ENCODE data around the gene FADS1. TPM values are rescaled to one million over a fixed set of nuclear protein-coding genes. Genes with fewer than 3 reads are reported as not detected.

The FADS1 gene
- total RNA-seq, 4 donors from 2014 or later: 4.9 to 9.9 (median 6.7) TPM

GRCh38 chr11:61751384-61751783 lies 65.4 kb downstream of the FADS1 start:
- peaks cover 0 to 40% (median 2%) of the 10 kb centered on the region in 4 donors for H3K4me1 ChIP-seq
- no peak for DNase-seq
- no peaks in the 10 kb centered on the region for H3K36me3 ChIP-seq
- H3K27ac ChIP-seq: no peak overlapping the region
- no peaks in the 10 kb centered on the region for H3K9me3 ChIP-seq
- no peak overlapping the region for H3K4me3 ChIP-seq
- no peaks in the 10 kb centered on the region for H3K27me3 ChIP-seq
- TF ChIP-seq, protein P1, sequence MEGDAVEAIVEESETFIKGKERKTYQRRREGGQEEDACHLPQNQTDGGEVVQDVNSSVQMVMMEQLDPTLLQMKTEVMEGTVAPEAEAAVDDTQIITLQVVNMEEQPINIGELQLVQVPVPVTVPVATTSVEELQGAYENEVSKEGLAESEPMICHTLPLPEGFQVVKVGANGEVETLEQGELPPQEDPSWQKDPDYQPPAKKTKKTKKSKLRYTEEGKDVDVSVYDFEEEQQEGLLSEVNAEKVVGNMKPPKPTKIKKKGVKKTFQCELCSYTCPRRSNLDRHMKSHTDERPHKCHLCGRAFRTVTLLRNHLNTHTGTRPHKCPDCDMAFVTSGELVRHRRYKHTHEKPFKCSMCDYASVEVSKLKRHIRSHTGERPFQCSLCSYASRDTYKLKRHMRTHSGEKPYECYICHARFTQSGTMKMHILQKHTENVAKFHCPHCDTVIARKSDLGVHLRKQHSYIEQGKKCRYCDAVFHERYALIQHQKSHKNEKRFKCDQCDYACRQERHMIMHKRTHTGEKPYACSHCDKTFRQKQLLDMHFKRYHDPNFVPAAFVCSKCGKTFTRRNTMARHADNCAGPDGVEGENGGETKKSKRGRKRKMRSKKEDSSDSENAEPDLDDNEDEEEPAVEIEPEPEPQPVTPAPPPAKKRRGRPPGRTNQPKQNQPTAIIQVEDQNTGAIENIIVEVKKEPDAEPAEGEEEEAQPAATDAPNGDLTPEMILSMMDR (IDR thresholded peaks at IDR 0.05): no peak
- TF ChIP-seq POLR2A (IDR thresholded peaks at IDR 0.05): no peak

DNA sequence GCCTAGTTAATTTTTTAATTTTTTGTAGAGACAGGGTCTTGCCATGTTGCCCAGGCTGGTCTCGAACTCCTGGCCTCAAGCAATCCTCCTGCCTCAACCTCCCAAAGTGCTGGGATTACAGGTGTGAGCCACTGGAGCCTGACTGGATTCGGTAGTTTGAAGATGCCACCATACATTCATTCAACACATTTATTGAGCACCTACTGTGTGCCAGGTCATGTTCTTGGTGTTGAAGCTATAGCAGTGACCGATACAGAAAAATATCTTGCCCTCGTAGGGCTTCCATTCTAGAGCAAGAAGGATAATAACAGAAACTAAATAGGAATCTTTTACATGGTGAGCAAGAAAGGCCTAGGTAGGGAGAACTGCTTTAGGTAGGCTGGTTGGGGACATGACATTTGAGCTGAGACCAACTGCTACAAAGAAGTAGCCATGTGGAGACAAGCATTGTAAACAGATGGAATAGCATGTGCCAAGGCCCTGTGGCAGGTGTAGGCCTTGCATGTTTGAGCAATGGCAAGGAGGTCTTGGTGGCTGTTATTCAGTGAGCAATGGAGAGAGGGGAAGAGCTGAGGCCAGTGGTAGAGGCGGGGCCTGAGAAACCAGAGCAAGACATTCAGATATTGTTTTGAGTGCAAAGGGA lies 66.1 kb downstream of the FADS1 start:
- DNase-seq: no peak
- TF ChIP-seq POLR2A (IDR thresholded peaks at IDR 0.05): no peak
- peaks cover 0 to 35% (median 2%) of the 10 kb centered on the region in 4 donors for H3K4me1 ChIP-seq

More for the DNA sequence above, 66.1 kb downstream of the FADS1 start:
- H3K27ac ChIP-seq: no peak overlapping the region
- H3K9me3 ChIP-seq: no peaks in the 10 kb centered on the region
- H3K4me3 ChIP-seq: no peak overlapping the region
- H3K36me3 ChIP-seq: no peaks in the 10 kb centered on the region
- no peaks in the 10 kb centered on the region for H3K27me3 ChIP-seq

Other genes starting within 250 kb of the FADS1 start
- 10 to 100 TPM in 3 of 4 donors, 1 to 10 TPM in 1; 5.8 to 18.2 (median 12.2) TPM for gene SYT7, start 235.9 kb downstream of the FADS1 start, total RNA-seq
- gene DAGLA, start 136.6 kb downstream of the FADS1 start, total RNA-seq: 10 to 100 TPM in 2 of 4 donors, 1 to 10 TPM in 2; 5.8 to 18.9 (median 10.2) TPM
- gene MYRF, start 64.4 kb downstream of the FADS1 start, total RNA-seq: 10 to 100 TPM; 18.2 to 80.9 (median 49.9) TPM
- gene TMEM258, start 24.4 kb downstream of the FADS1 start, total RNA-seq: 10 to 100 TPM in 3 of 4 donors, not detected in 1; 28.7 to 34.7 (median 34.5) TPM
- gene FEN1, start 24.1 kb downstream of the FADS1 start, total RNA-seq: 10 to 100 TPM in 1 of 4 donors, 1 to 10 TPM in 3; 4.3 to 33.0 (median 8.8) TPM
- gene FADS2, start 11.3 kb upstream of the FADS1 start, total RNA-seq: 10 to 100 TPM in 2 of 4 donors, 1 to 10 TPM in 2; 1.6 to 30.7 (median 12.0) TPM
- gene FADS3, start 74.5 kb upstream of the FADS1 start, total RNA-seq: 10 to 100 TPM in 3 of 4 donors, 1 to 10 TPM in 1; 9.5 to 76.7 (median 18.4) TPM
- gene RAB3IL1, start 100.6 kb upstream of the FADS1 start, total RNA-seq: 10 to 100 TPM in 1 of 4 donors, 1 to 10 TPM in 3; 1.1 to 28.1 (median 5.7) TPM
- gene BEST1, start 133.3 kb upstream of the FADS1 start, total RNA-seq: 1 to 10 TPM in 3 of 4 donors, under 1 TPM in 1; 0.47 to 4.1 (median 2.3) TPM
- gene FTH1, start 150.6 kb upstream of the FADS1 start, total RNA-seq: 1,000 to 10,000 TPM; 3,399 to 5,471 (median 4,336) TPM

Measured in Peyer's patch (tissue), 4 donors.